A549 (cell line): ENCODE results near the gene HSH2D. TPM values are rescaled to one million over a fixed set of nuclear protein-coding genes. Genes with fewer than 3 reads are reported as not detected.

Source experiments
- ATAC-seq, 2 experiments: fragments of 200-7000 bp in 1 of 2; fragments of >200 bp in 1 of 2; cut with Nextera tagmentation in 1 of 2; cut with Tn5 transposase in 1 of 2; 3 replicates each; pipeline versions ENCODE4 v1.8.0 to v1.9.1; 2018 to 2020; ENCODE audit warnings: mild to moderate bottlenecking in 1 of 2, moderate library complexity in 1 of 2
- CTCF ChIA-PET: fragments of 300-600 bp; sonication (Branson Sonifier 250); formaldehyde crosslinking; extraction: SDS; loops from one replicate; lab custom pipeline; 2021; ENCODE audit warnings: antibody characterized with exemption, inconsistent platforms; lab: Yijun Ruan, JAX
- POLR2A ChIA-PET: fragments of 350-600 bp; formaldehyde crosslinking; extraction: SDS; loops from one replicate; lab custom pipeline; 2021; ENCODE audit warnings: antibody characterized with exemption, inconsistent platforms; lab: Yijun Ruan, JAX
- DNase-seq, 2 experiments: peaks; one replicate each; pipeline versions ENCODE4 v3.0.0 to v3.0.0-alpha.2; 2011 to 2016; ENCODE audit warnings: low read depth in 1 of 2, low spot score in 1 of 2
- FAIRE-seq: peaks from 2 replicates; lab custom pipeline; 2011; peaks lifted over from hg19 to GRCh38; lab: Jason Lieb, UNC
- H3K27ac ChIP-seq, 2 experiments: fragments of >200 bp; sonication (Bioruptor Twin); formaldehyde crosslinking; 3 replicates each; pipeline ENCODE4 v1.5.1; 2016 to 2017
- H3K4me1 ChIP-seq: fragments of >200 bp; sonication (Bioruptor Twin); formaldehyde crosslinking; 3 replicates; pipeline ENCODE4 v1.6.1; 2016
- H3K4me2 ChIP-seq: fragments of >200 bp; sonication (Bioruptor Twin); formaldehyde crosslinking; 3 replicates; pipeline ENCODE4 v1.6.1; 2016
- H3K4me3 ChIP-seq: fragments of >200 bp; sonication (Bioruptor Twin); formaldehyde crosslinking; 3 replicates; pipeline ENCODE4 v1.5.1; 2016
- H3K9me3 ChIP-seq: fragments of >200 bp; sonication (Bioruptor Twin); formaldehyde crosslinking; 3 replicates; pipeline ENCODE4 v1.6.1; 2016
- BCL3 ChIP-seq: fragments of >200 bp; sonication (Bioruptor Twin); formaldehyde crosslinking; IDR thresholded peaks from 3 replicates; pipeline ENCODE4 v1.6.1; 2016
- BHLHE40 ChIP-seq: IDR thresholded peaks from 2 replicates; pipeline ENCODE4 v1.6.1; 2012; ENCODE audit warnings: low read depth, low read length, inconsistent platforms
- CBX8 ChIP-seq: fragments of 200-600 bp; sonication (generic); IDR thresholded peaks from 2 replicates; pipeline ENCODE4 v1.6.1; 2016
- CHD2 ChIP-seq: fragments of 150-350 bp; IDR thresholded peaks from 2 replicates; pipeline ENCODE4 v1.6.1; 2014; ENCODE audit warnings: low read length; ENCODE audit not compliant: partially characterized antibody
- CTCF ChIP-seq: fragments of >200 bp; sonication (Bioruptor Twin); formaldehyde crosslinking; IDR thresholded peaks from 3 replicates; pipeline ENCODE4 v1.5.1; 2016
- EHF ChIP-seq: fragments of 250-450 bp; sonication (Bioruptor Pico); IDR thresholded peaks from 2 replicates; pipeline ENCODE4 v1.5.0; 2020; ENCODE audit warnings: mild to moderate bottlenecking
- FOSL2 ChIP-seq, 2 experiments: fragments of 450-650 bp in 1 of 2; fragments of >200 bp in 1 of 2; sonication (Bioruptor Twin) in 1 of 2; formaldehyde crosslinking; IDR thresholded peaks; 2 replicates each; pipeline versions ENCODE4 v1.5.0 to v1.6.1; 2016 to 2020; ENCODE audit warnings: mild to moderate bottlenecking in 1 of 2, moderate library complexity in 1 of 2
- HDAC2 ChIP-seq: fragments of 200-600 bp; sonication (generic); IDR thresholded peaks from 2 replicates; pipeline ENCODE4 v1.6.1; 2016
- HEYL ChIP-seq: fragments of 250-450 bp; sonication (Bioruptor Pico); IDR thresholded peaks from 2 replicates; pipeline ENCODE4 v1.8.0; 2021; ENCODE audit warnings: mild to moderate bottlenecking, moderate library complexity
- KDM1A ChIP-seq: fragments of 200-600 bp; sonication (generic); IDR thresholded peaks from 2 replicates; pipeline ENCODE4 v1.6.1; 2016; ENCODE audit warnings: low read depth, mild to moderate bottlenecking
- MAFK ChIP-seq: fragments of 450-650 bp; IDR thresholded peaks from 2 replicates; pipeline ENCODE4 v1.6.1; 2014; ENCODE audit not compliant: partially characterized antibody
- MAX ChIP-seq: IDR thresholded peaks from 2 replicates; pipeline ENCODE4 v1.6.1; 2012
- MAZ ChIP-seq: fragments of 150-350 bp; IDR thresholded peaks from 2 replicates; pipeline ENCODE4 v1.6.1; 2014; ENCODE audit warnings: antibody characterized with exemption, low read depth, low read length, borderline replicate concordance
- MYC ChIP-seq: IDR thresholded peaks from 2 replicates; pipeline ENCODE4 v1.6.1; 2012; ENCODE audit warnings: mild to moderate bottlenecking, inconsistent platforms, low read length, improper control_type of control experiment, borderline replicate concordance
- PBX3 ChIP-seq: IDR thresholded peaks from 2 replicates; pipeline ENCODE4 v1.6.1; 2012
- PHF8 ChIP-seq: fragments of 200-600 bp; sonication (generic); IDR thresholded peaks from 2 replicates; pipeline ENCODE4 v1.6.1; 2016; ENCODE audit warnings: low read depth, mild to moderate bottlenecking, antibody characterized with exemption, moderate library complexity, borderline replicate concordance
- POLR2A ChIP-seq: IDR thresholded peaks from 2 replicates; pipeline ENCODE4 v1.6.1; 2012; ENCODE audit warnings: mild to moderate bottlenecking, low read length
- POLR2AphosphoS2 ChIP-seq: conservative IDR thresholded peaks from 2 replicates; pipeline ENCODE4 v1.6.1; 2012; ENCODE audit warnings: low read length, improper control_type of control experiment, inconsistent platforms
- RARB ChIP-seq: fragments of 250-450 bp; sonication (Bioruptor Pico); IDR thresholded peaks from 2 replicates; pipeline ENCODE4 v1.8.0; 2021; ENCODE audit warnings: mild to moderate bottlenecking, moderate library complexity
- REST ChIP-seq: fragments of 200-600 bp; sonication (generic); IDR thresholded peaks from 2 replicates; pipeline ENCODE4 v1.6.1; 2016; ENCODE audit warnings: antibody characterized with exemption, mild to moderate bottlenecking, moderate library complexity
- RFX5 ChIP-seq: fragments of 450-650 bp; IDR thresholded peaks from 2 replicates; pipeline ENCODE4 v1.7.1; 2014; ENCODE audit warnings: antibody characterized with exemption, mild to moderate bottlenecking, moderate library complexity
- RNF2 ChIP-seq: fragments of 200-600 bp; sonication (generic); IDR thresholded peaks from 2 replicates; pipeline ENCODE4 v1.6.1; 2016; ENCODE audit warnings: low read depth, mild to moderate bottlenecking, antibody characterized with exemption, moderate library complexity, borderline replicate concordance
- SMC3 ChIP-seq: fragments of >200 bp; sonication (Bioruptor Twin); formaldehyde crosslinking; IDR thresholded peaks from 3 replicates; pipeline ENCODE4 v1.6.1; 2018; ENCODE audit warnings: inconsistent platforms
- ZFP36 ChIP-seq: fragments of 450-650 bp; IDR thresholded peaks from 2 replicates; pipeline ENCODE4 v1.6.1; 2014; ENCODE audit warnings: borderline replicate concordance; ENCODE audit not compliant: partially characterized antibody
- WGBS: methylation state at CpG from one replicate; pipeline ENCODE4 v1.1.6; 2017; ENCODE audit errors: missing lambda C conversion rate; 5-methylcytosine and 5-hydroxymethylcytosine counted together
- polyA plus RNA-seq, 4 experiments: library from polyadenylated mRNA; depleted of rRNA in 3 of 4; stranded (reverse); fragments of >200 nt; fragmentation: RNase III in 1 of 4; extraction: RNeasy Plus Mini Kit Qiagen cat#74134 plus additional on column Dnase treatment in 1 of 4; gene quantifications; 2 replicates in 3 of 4; 3 replicates in 1 of 4; pipeline ENCODE4 v1.2.3, GENCODE V29; 2011 to 2017

Gene HSH2D
- polyA plus RNA-seq, 2 of the 4 experiments (the other 2 are of a cell fraction), result 0.05 TPM; not detected in 1

- ChIA-PET POLR2A (no interaction called here), CTCF (interaction anchor here (1.0 to 2.0 kb wide), 2 partner anchors 25 to 119 kb away, joined by 3 to 5 read pairs; no protein-coding TSS in a partner anchor)
- peaks cover 29% of the 10 kb centered on the region for H3K4me1 ChIP-seq
- H3K4me3 ChIP-seq, result no peak overlapping the region
- no peak for FAIRE-seq
- H3K27ac ChIP-seq, result peak overlapping the region; percentile 62 to 82
- ATAC-seq, result peak; percentile 82 to 87
- peak overlapping the region; percentile 80 for H3K4me2 ChIP-seq
- DNase-seq, result peak; percentile 54 to 60
- H3K9me3 ChIP-seq, result no peaks in the 10 kb centered on the region
- TF ChIP-seq MYC (no peak), ZFP36 (peak; percentile 92), MAX (no peak), MAFK (peak; percentile 39), PBX3 (no peak), FOSL2 (IDR thresholded peaks at IDR 0.05) (0 out of 2 replicates have a peak, but pooled peaks have one; percentile 6), FOSL2 (CRISPR knock-in tag; IDR thresholded peaks at IDR 0.05) (peak; percentile 63)
- TF ChIP-seq, all 56 proteins: peak for 3
- WGBS, result 10% methylated on average over 13 of the region's 14 CpGs
Measured at GRCh38 chr19:16160943-16161560, 17.6 kb downstream of the HSH2D start.

- POLR2A ChIA-PET, result interaction anchor here (0.7 kb wide), 1 partner anchor 17 kb away, joined by 9 read pairs; no protein-coding TSS in a partner anchor
- Histone ChIP-seq H3K9me3 (no peaks in the 10 kb centered on the region), H3K4me1 (peaks cover 29% of the 10 kb centered on the region), H3K4me3 (no peak overlapping the region)
- WGBS, result 12% methylated on average over 3 of the region's 3 CpGs
- FAIRE-seq (no peak), DNase-seq (peak in 1 of 2 experiments; percentile 65), ATAC-seq (peak in 1 of 2 experiments; percentile 60; a peak in 3 of 6 replicates)
- TF ChIP-seq BCL3 (no peak), REST (no peak), EHF (CRISPR knock-in tag) (no peak), RNF2 (no peak), RARB (CRISPR knock-in tag) (no peak), HDAC2 (no peak), SMC3 (no peak), MAZ (no peak), POLR2A (no peak), HEYL (CRISPR knock-in tag) (no peak), RFX5 (no peak), CTCF (no peak), CBX8 (no peak), MYC (no peak), PHF8 (no peak), MAFK (no peak), CHD2 (no peak), POLR2AphosphoS2 (no peak), BHLHE40 (no peak), KDM1A (no peak)
- TF ChIP-seq, all 56 proteins: peak for 0
- H3K4me2 ChIP-seq, result peak overlapping the region; percentile 80
- H3K27ac ChIP-seq, result peak overlapping the region; percentile 62 to 82; a peak in 4 of 6 replicates
- CTCF ChIA-PET, result interaction anchor here (1.0 to 2.0 kb wide), 4 partner anchors 20 to 120 kb away, joined by 3 to 5 read pairs (median 4); no protein-coding TSS in a partner anchor
Measured at GRCh38 chr19:16161840-16162239, 18.4 kb downstream of the HSH2D start.
